ELF-1 (cell line): ENCODE measurements around the gene RACGAP1.

Source experiments
- DNase-seq: peaks from one replicate; pipeline ENCODE4 v3.0.0-alpha.2; 2016; ENCODE audit warnings: low read depth, low spot score

RACGAP1 gene

GRCh38 chr12:50055831-50056638 lies 30.7 kb upstream of the RACGAP1 start:
- DNase-seq, result peak; percentile 87

- no peak for DNase-seq
Observed at GRCh38 chr12:50053583-50053982, 28.3 kb upstream of the RACGAP1 start.

- DNase-seq, result no peak
Observed at GRCh38 chr12:50052964-50053363, 27.7 kb upstream of the RACGAP1 start.

- no peak for DNase-seq
Observed at GRCh38 chr12:50052544-50052943, 27.2 kb upstream of the RACGAP1 start.

GRCh38 chr12:50051101-50051806 lies 26.0 kb upstream of the RACGAP1 start:
- peak; percentile 94 for DNase-seq

GRCh38 chr12:50050410-50051098 lies 25.3 kb upstream of the RACGAP1 start:
- DNase-seq, result peak; percentile 70

GRCh38 chr12:50050119-50050385 lies 24.8 kb upstream of the RACGAP1 start:
- no peak for DNase-seq

GRCh38 chr12:50049254-50050118 lies 24.2 kb upstream of the RACGAP1 start:
- DNase-seq, result no peak

- DNase-seq, result no peak
Observed at GRCh38 chr12:50047693-50048250, 22.5 kb upstream of the RACGAP1 start.

GRCh38 chr12:50043854-50044253 lies 18.6 kb upstream of the RACGAP1 start:
- DNase-seq, result no peak

- DNase-seq, result no peak
Observed at GRCh38 chr12:50043308-50043707, 18.0 kb upstream of the RACGAP1 start.

GRCh38 chr12:50042693-50043092 lies 17.4 kb upstream of the RACGAP1 start:
- no peak for DNase-seq

GRCh38 chr12:50041962-50042361 lies 16.7 kb upstream of the RACGAP1 start:
- DNase-seq, result no peak

- DNase-seq, result peak; percentile 33
Observed at GRCh38 chr12:50041062-50041860, 16.0 kb upstream of the RACGAP1 start.

GRCh38 chr12:50040657-50041056 lies 15.4 kb upstream of the RACGAP1 start:
- no peak for DNase-seq

GRCh38 chr12:50039151-50039835 lies 14.0 kb upstream of the RACGAP1 start:
- DNase-seq, result peak; percentile 98

GRCh38 chr12:50038336-50038735 lies 13.0 kb upstream of the RACGAP1 start:
- DNase-seq, result no peak

GRCh38 chr12:50032854-50033581 lies 7.7 kb upstream of the RACGAP1 start:
- DNase-seq, result peak; percentile 34

GRCh38 chr12:50032515-50032853 lies 7.2 kb upstream of the RACGAP1 start:
- no peak for DNase-seq
